NCI-H345 (cell line): ENCODE results near the gene TMEM39B.
"Not testable (repeated sequence)": the region's sequence is repeated elsewhere in the genome, so short reads cannot be mapped to it uniquely, and the experiment has no call there.

ENCODE experiments used
- DNase-seq: peaks from one replicate; lab custom pipeline; 2025; lab: John Stamatoyannopoulos, UW

The TMEM39B gene

GRCh38 chr1:32072622-32073298 lies at the start of gene TMEM39B:
Gene TMEM39B, plus strand, starts transcription at chr1:32072939. Its CDS starts 109 bp downstream, at chr1:32073048.
- peak; percentile 97 for DNase-seq

- DNase-seq, result no peak
Measured at GRCh38 chr1:32023351-32023750, 49.4 kb upstream of the TMEM39B start.

- no peak for DNase-seq
Measured at GRCh38 chr1:32025515-32025914, 47.2 kb upstream of the TMEM39B start.

- DNase-seq, result peak; percentile 7
Measured at GRCh38 chr1:32028746-32029145, 44.0 kb upstream of the TMEM39B start.

GRCh38 chr1:32031578-32032274 lies 41.0 kb upstream of the TMEM39B start:
- no peak for DNase-seq

GRCh38 chr1:32032275-32032615 lies 40.5 kb upstream of the TMEM39B start:
- DNase-seq, result no peak

GRCh38 chr1:32035119-32035518 lies 37.6 kb upstream of the TMEM39B start:
- no peak for DNase-seq

- DNase-seq, result no peak
Measured at GRCh38 chr1:32040711-32041110, 32.0 kb upstream of the TMEM39B start.

- DNase-seq, result no peak
Measured at GRCh38 chr1:32042330-32042729, 30.4 kb upstream of the TMEM39B start.

GRCh38 chr1:32044234-32044633 lies 28.5 kb upstream of the TMEM39B start:
- no peak for DNase-seq

- no peak for DNase-seq
Measured at GRCh38 chr1:32045772-32046171, 27.0 kb upstream of the TMEM39B start.

GRCh38 chr1:32047701-32048100 lies 25.0 kb upstream of the TMEM39B start:
- DNase-seq, result no peak

GRCh38 chr1:32048440-32048839 lies 24.3 kb upstream of the TMEM39B start:
- no peak for DNase-seq

GRCh38 chr1:32051706-32052105 lies 21.0 kb upstream of the TMEM39B start:
- DNase-seq, result no peak

- no peak for DNase-seq
Measured at GRCh38 chr1:32052887-32053286, 19.9 kb upstream of the TMEM39B start.

- DNase-seq, result no peak
Measured at GRCh38 chr1:32055416-32055815, 17.3 kb upstream of the TMEM39B start.

GRCh38 chr1:32056598-32056997 lies 16.1 kb upstream of the TMEM39B start:
- no peak for DNase-seq

- DNase-seq, result no peak
Measured at GRCh38 chr1:32060914-32061313, 11.8 kb upstream of the TMEM39B start.

GRCh38 chr1:32062867-32063230 lies 9.9 kb upstream of the TMEM39B start:
- DNase-seq, result no peak

- peak; percentile 56 for DNase-seq
Measured at GRCh38 chr1:32063261-32063681, 9.5 kb upstream of the TMEM39B start.

- DNase-seq, result not testable (repeated sequence)
Measured at GRCh38 chr1:32065613-32066488, 6.9 kb upstream of the TMEM39B start.

- no peak for DNase-seq
Measured at GRCh38 chr1:32066489-32066873, 6.3 kb upstream of the TMEM39B start.
